Caco-2 (cell line): ENCODE measurements around the gene IL17C. TPM values are rescaled to one million over a fixed set of nuclear protein-coding genes. Genes with fewer than 3 reads are reported as not detected.

Source experiments
- BruUV-seq: library from RNA; stranded (reverse); fragments of 400-500 nt; replicated peaks from 2 replicates; lab custom pipeline; 2021; lab: Mats Ljungman, UMichigan
- CTCF ChIA-PET: fragments of 300-600 bp; sonication (Branson Sonifier 250); formaldehyde crosslinking; loops from one replicate; lab custom pipeline; 2022; ENCODE audit warnings: antibody characterized with exemption; lab: Charles Lee
- POLR2A ChIA-PET: fragments of 300-600 bp; sonication (Branson Sonifier 250); formaldehyde crosslinking; loops from one replicate; lab custom pipeline; 2022; ENCODE audit warnings: antibody characterized with exemption; lab: Charles Lee
- DNase-seq, 2 experiments: peaks; one replicate each; pipeline versions ENCODE4 v3.0.0 to v3.0.0-alpha.2; 2020 to 2022
- H3K27me3 ChIP-seq: replicated peaks from 2 replicates; pipeline ENCODE4 v1.6.0; 2011; ENCODE audit warnings: low read length; ENCODE audit not compliant: control insufficient read depth, insufficient read depth
- H3K36me3 ChIP-seq: 2 replicates; pipeline ENCODE4 v1.5.1; 2011; ENCODE audit warnings: low read length; ENCODE audit not compliant: control insufficient read depth, insufficient read depth
- H3K4me1 ChIP-seq: fragments of 250-450 bp; sonication (Bioruptor Pico); 2 replicates; pipeline ENCODE4 v1.5.1; 2020; ENCODE audit warnings: mild to moderate bottlenecking
- H3K4me3 ChIP-seq: 2 replicates; pipeline ENCODE4 v1.5.1; 2011; ENCODE audit warnings: low read depth, mild to moderate bottlenecking, control low read depth, low read length
- H3K9me3 ChIP-seq: fragments of 250-450 bp; sonication (Bioruptor Pico); 2 replicates; pipeline ENCODE4 v1.5.1; 2020; ENCODE audit warnings: mild to moderate bottlenecking, moderate library complexity
- H3K27ac Mint-ChIP-seq: one replicate; pipeline ENCODE4 v1.8.0; 2022; ENCODE audit warnings: mixed read lengths; ENCODE audit not compliant: unreplicated experiment
- H3K27me3 Mint-ChIP-seq: one replicate; pipeline ENCODE4 v1.8.0; 2022; ENCODE audit warnings: mixed read lengths; ENCODE audit not compliant: insufficient read depth, unreplicated experiment
- H3K36me3 Mint-ChIP-seq: one replicate; pipeline ENCODE4 v1.8.0; 2022; ENCODE audit warnings: mild to moderate bottlenecking, mixed read lengths; ENCODE audit not compliant: insufficient read depth, unreplicated experiment
- H3K4me1 Mint-ChIP-seq: one replicate; pipeline ENCODE4 v1.8.0; 2022; ENCODE audit warnings: low read depth, mixed read lengths; ENCODE audit not compliant: unreplicated experiment
- H3K4me3 Mint-ChIP-seq: one replicate; pipeline ENCODE4 v1.8.0; 2022; ENCODE audit warnings: mild to moderate bottlenecking, moderate library complexity, mixed read lengths; ENCODE audit not compliant: unreplicated experiment
- H3K9me3 Mint-ChIP-seq: one replicate; pipeline ENCODE4 v1.8.0; 2022; ENCODE audit warnings: mixed read lengths; ENCODE audit not compliant: unreplicated experiment
- intact Hi-C: fragments of 100-400 bp; cut with micrococcal nuclease; formaldehyde crosslinking; loops from one replicate; pipeline ENCODE4 v1.10.0; 2022; ENCODE audit not compliant: unreplicated experiment
- total RNA-seq: library from RNA; stranded (reverse); gene quantifications from 2 replicates; pipeline ENCODE4 v1.2.3, GENCODE V29; 2022
- TF ChIP-seq, protein P1 (sequence below), 2 experiments: fragments of 200-600 bp in 1 of 2; IDR thresholded peaks; 1 replicate in 1 of 2; 2 replicates in 1 of 2; pipeline versions ENCODE4 v1.5.1 to v1.8.0; 2011 to 2022; ENCODE audit warnings: antibody characterized with exemption in 1 of 2, control low read depth in 1 of 2, inconsistent platforms in 1 of 2, low read depth in 1 of 2, low read length in 1 of 2, mild to moderate bottlenecking in 1 of 2, moderate library complexity in 1 of 2; ENCODE audit not compliant: insufficient read depth in 1 of 2, severe bottlenecking in 1 of 2, unreplicated experiment in 1 of 2

IL17C gene
- total RNA-seq, 1 experiment from 2014 or later = not detected

GRCh38 chr16:88645455-88645854 is 7.1 kb downstream of the IL17C start:
- Histone ChIP-seq H3K4me1 (peaks cover 6% of the 10 kb centered on the region; the same call in 1 of the 2 replicates), H3K4me3 (no peak overlapping the region), H3K36me3 (0 out of 2 replicates have a peak, but pooled peaks cover 1% of the 10 kb centered on the region), H3K27me3 (no peaks in the 10 kb centered on the region), H3K9me3 (no peaks in the 10 kb centered on the region)
- no peak overlapping the region for H3K27ac Mint-ChIP-seq
- H3K36me3 Mint-ChIP-seq = peaks cover 48% of the 10 kb centered on the region
- POLR2A ChIA-PET = no interaction called here
- TF ChIP-seq, protein P1, sequence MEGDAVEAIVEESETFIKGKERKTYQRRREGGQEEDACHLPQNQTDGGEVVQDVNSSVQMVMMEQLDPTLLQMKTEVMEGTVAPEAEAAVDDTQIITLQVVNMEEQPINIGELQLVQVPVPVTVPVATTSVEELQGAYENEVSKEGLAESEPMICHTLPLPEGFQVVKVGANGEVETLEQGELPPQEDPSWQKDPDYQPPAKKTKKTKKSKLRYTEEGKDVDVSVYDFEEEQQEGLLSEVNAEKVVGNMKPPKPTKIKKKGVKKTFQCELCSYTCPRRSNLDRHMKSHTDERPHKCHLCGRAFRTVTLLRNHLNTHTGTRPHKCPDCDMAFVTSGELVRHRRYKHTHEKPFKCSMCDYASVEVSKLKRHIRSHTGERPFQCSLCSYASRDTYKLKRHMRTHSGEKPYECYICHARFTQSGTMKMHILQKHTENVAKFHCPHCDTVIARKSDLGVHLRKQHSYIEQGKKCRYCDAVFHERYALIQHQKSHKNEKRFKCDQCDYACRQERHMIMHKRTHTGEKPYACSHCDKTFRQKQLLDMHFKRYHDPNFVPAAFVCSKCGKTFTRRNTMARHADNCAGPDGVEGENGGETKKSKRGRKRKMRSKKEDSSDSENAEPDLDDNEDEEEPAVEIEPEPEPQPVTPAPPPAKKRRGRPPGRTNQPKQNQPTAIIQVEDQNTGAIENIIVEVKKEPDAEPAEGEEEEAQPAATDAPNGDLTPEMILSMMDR (IDR thresholded peaks at IDR 0.05; ENCODE audit: insufficient read depth in 1 of 2, low read depth in 1 of 2, low read length in 1 of 2, severe bottlenecking in 1 of 2, unreplicated experiment in 1 of 2) = no peak
- H3K4me3 Mint-ChIP-seq = no peak overlapping the region
- peaks cover 6% of the 10 kb centered on the region for H3K4me1 Mint-ChIP-seq
- no peak for DNase-seq
- CTCF ChIA-PET = no interaction called here
- H3K9me3 Mint-ChIP-seq = no peaks in the 10 kb centered on the region
- BruUV-seq = no TSS peak
- H3K27me3 Mint-ChIP-seq = no peaks in the 10 kb centered on the region
- intact Hi-C loops = no loop called here

DNA sequence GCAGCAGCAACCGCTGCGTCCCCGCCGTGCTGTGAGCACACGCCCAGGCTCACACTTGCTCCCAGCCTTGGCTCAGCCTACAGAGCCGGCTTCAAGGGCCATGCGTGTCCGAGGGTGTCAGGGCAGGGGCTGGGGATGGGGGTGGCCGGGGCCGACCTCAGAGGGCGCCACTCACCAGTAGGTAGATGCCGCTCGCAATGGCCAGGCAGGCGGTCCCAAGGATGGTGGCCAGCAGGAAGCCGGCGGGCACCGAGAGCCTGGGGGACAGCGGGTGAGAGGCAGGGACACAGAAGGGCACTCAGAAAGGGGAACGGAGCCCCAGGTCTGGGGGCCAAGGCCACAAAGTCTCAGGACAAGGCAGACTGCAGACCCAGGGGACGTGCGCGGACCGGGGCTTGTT is 7.6 kb downstream of the IL17C start:
- Histone ChIP-seq H3K4me3 (no peak overlapping the region), H3K27me3 (no peaks in the 10 kb centered on the region), H3K4me1 (peaks cover 6% of the 10 kb centered on the region; the same call in 1 of the 2 replicates), H3K36me3 (0 out of 2 replicates have a peak, but pooled peaks cover 1% of the 10 kb centered on the region), H3K9me3 (no peaks in the 10 kb centered on the region)
- Mint-ChIP-seq H3K4me1 (peaks cover 6% of the 10 kb centered on the region), H3K9me3 (no peaks in the 10 kb centered on the region), H3K27me3 (no peaks in the 10 kb centered on the region), H3K36me3 (peaks cover 50% of the 10 kb centered on the region), H3K27ac (no peak overlapping the region), H3K4me3 (no peak overlapping the region)
- BruUV-seq = no TSS peak
- ChIA-PET POLR2A (no interaction called here), CTCF (no interaction called here)
- DNase-seq = no peak
- intact Hi-C loops = no loop called here
- TF ChIP-seq, protein P1 (IDR thresholded peaks at IDR 0.05; ENCODE audit: insufficient read depth in 1 of 2, low read depth in 1 of 2, low read length in 1 of 2, severe bottlenecking in 1 of 2, unreplicated experiment in 1 of 2) = no peak

- DNase-seq = no peak
- Mint-ChIP-seq H3K36me3 (peaks cover 55% of the 10 kb centered on the region), H3K4me1 (peaks cover 6% of the 10 kb centered on the region), H3K27ac (no peak overlapping the region), H3K4me3 (no peak overlapping the region), H3K9me3 (no peaks in the 10 kb centered on the region), H3K27me3 (no peaks in the 10 kb centered on the region)
- Histone ChIP-seq H3K4me1 (peaks cover 11% of the 10 kb centered on the region), H3K36me3 (0 out of 2 replicates have a peak, but pooled peaks cover 1% of the 10 kb centered on the region), H3K27me3 (no peaks in the 10 kb centered on the region), H3K9me3 (no peaks in the 10 kb centered on the region), H3K4me3 (no peak overlapping the region)
- TF ChIP-seq, protein P1 (IDR thresholded peaks at IDR 0.05; ENCODE audit: insufficient read depth in 1 of 2, low read depth in 1 of 2, low read length in 1 of 2, severe bottlenecking in 1 of 2, unreplicated experiment in 1 of 2) = no peak
- ChIA-PET CTCF (no interaction called here), POLR2A (interaction anchor here (0.7 kb wide), 1 partner anchor 9 kb away, joined by 4 read pairs; no protein-coding TSS in a partner anchor)
- intact Hi-C loops = no loop called here
- BruUV-seq = no TSS peak
These were observed 8.1 kb downstream of the IL17C start for GRCh38 chr16:88646345-88647034.
